ENCODE results near the gene VPS37B. TPM values are rescaled to one million over a fixed set of nuclear protein-coding genes. Genes with fewer than 3 reads are reported as not detected.

VPS37B gene
- total RNA-seq, 1 donor from 2014 or later = 25.3 TPM

GRCh38 chr12:122866379-122866778 is 29.5 kb downstream of the VPS37B start:
- DNase-seq (ENCODE audit: low spot score) = no peak

GRCh38 chr12:122865268-122866231 is 30.4 kb downstream of the VPS37B start:
- DNase-seq (ENCODE audit: low spot score) = no peak

- no peak for DNase-seq (ENCODE audit: low spot score)
Observed at GRCh38 chr12:122864894-122865253, 31.1 kb downstream of the VPS37B start.

GRCh38 chr12:122862872-122863701 is 32.8 kb downstream of the VPS37B start:
- no peak for DNase-seq (ENCODE audit: low spot score)

- no peak for DNase-seq (ENCODE audit: low spot score)
Observed at GRCh38 chr12:122862110-122862634, 33.8 kb downstream of the VPS37B start.

- no peak for DNase-seq (ENCODE audit: low spot score)
Observed at GRCh38 chr12:122861587-122861970, 34.3 kb downstream of the VPS37B start.

- no peak for DNase-seq (ENCODE audit: low spot score)
Observed at GRCh38 chr12:122860854-122861586, 34.9 kb downstream of the VPS37B start.

GRCh38 chr12:122860040-122860853 is 35.7 kb downstream of the VPS37B start:
- DNase-seq (ENCODE audit: low spot score) = peak; percentile 78

- no peak for DNase-seq (ENCODE audit: low spot score)
Observed at GRCh38 chr12:122859303-122860039, 36.5 kb downstream of the VPS37B start.

- no peak for DNase-seq (ENCODE audit: low spot score)
Observed at GRCh38 chr12:122858591-122859302, 37.2 kb downstream of the VPS37B start.

- DNase-seq (ENCODE audit: low spot score) = no peak
Observed at GRCh38 chr12:122858171-122858570, 37.8 kb downstream of the VPS37B start.

- no peak for DNase-seq (ENCODE audit: low spot score)
Observed at GRCh38 chr12:122856999-122857671, 38.8 kb downstream of the VPS37B start.

GRCh38 chr12:122855928-122856831 is 39.7 kb downstream of the VPS37B start:
- no peak for DNase-seq (ENCODE audit: low spot score)

- DNase-seq (ENCODE audit: low spot score) = no peak
Observed at GRCh38 chr12:122855071-122855829, 40.7 kb downstream of the VPS37B start.

GRCh38 chr12:122854554-122854953 is 41.4 kb downstream of the VPS37B start:
- no peak for DNase-seq (ENCODE audit: low spot score)

GRCh38 chr12:122853582-122854245 is 42.2 kb downstream of the VPS37B start:
- no peak for DNase-seq (ENCODE audit: low spot score)

Data from umbilical cord (tissue), 2 donors.